Glutamatergic neuron (in vitro differentiated cells): Measurements from ENCODE around the gene POLR2J2. TPM values are rescaled to one million over a fixed set of nuclear protein-coding genes. Genes with fewer than 3 reads are reported as not detected.
"Not testable (repeated sequence)": the region's sequence is repeated elsewhere in the genome, so short reads cannot be mapped to it uniquely, and the experiment has no call there.

Source experiments
- DNase-seq: peaks from one replicate; pipeline ENCODE4 v3.0.0; 2022
- H3K27ac Mint-ChIP-seq: one replicate; pipeline ENCODE4 v1.8.0; 2020; ENCODE audit warnings: mild to moderate bottlenecking, mixed read lengths, inconsistent platforms; ENCODE audit not compliant: unreplicated experiment
- H3K27me3 Mint-ChIP-seq: one replicate; pipeline ENCODE4 v1.8.0; 2020; ENCODE audit warnings: mild to moderate bottlenecking, moderate library complexity, mixed read lengths, inconsistent platforms; ENCODE audit not compliant: unreplicated experiment
- H3K36me3 Mint-ChIP-seq: one replicate; pipeline ENCODE4 v1.8.0; 2020; ENCODE audit warnings: mild to moderate bottlenecking, mixed read lengths, inconsistent platforms; ENCODE audit not compliant: unreplicated experiment
- H3K4me1 Mint-ChIP-seq: one replicate; pipeline ENCODE4 v1.8.0; 2020; ENCODE audit warnings: mild to moderate bottlenecking, low read depth, mixed read lengths, inconsistent platforms; ENCODE audit not compliant: unreplicated experiment
- H3K4me3 Mint-ChIP-seq: one replicate; pipeline ENCODE4 v1.8.0; 2020; ENCODE audit warnings: mild to moderate bottlenecking, mixed read lengths, inconsistent platforms; ENCODE audit not compliant: unreplicated experiment
- H3K9me3 Mint-ChIP-seq: one replicate; pipeline ENCODE4 v1.8.0; 2020; ENCODE audit warnings: mild to moderate bottlenecking, moderate library complexity, mixed read lengths, inconsistent platforms; ENCODE audit not compliant: unreplicated experiment
- long read RNA-seq: library from polyadenylated mRNA; unstranded; transcript quantifications from one replicate; pipeline ENCODE4 v2.0.0, GENCODE V29; 2020; ENCODE audit not compliant: unreplicated experiment
- total RNA-seq: library from RNA; stranded (reverse); fragmentation: NEBNext Ultra II Directional; extraction: Animal tissue kit (Norgen Biotek cat#: 25700); gene quantifications from one replicate; pipeline ENCODE4 v1.2.1, GENCODE V29; 2021; ENCODE audit not compliant: unreplicated experiment

POLR2J2 gene
- 13.4 TPM for total RNA-seq
- long read RNA-seq: 0 reads

DNA sequence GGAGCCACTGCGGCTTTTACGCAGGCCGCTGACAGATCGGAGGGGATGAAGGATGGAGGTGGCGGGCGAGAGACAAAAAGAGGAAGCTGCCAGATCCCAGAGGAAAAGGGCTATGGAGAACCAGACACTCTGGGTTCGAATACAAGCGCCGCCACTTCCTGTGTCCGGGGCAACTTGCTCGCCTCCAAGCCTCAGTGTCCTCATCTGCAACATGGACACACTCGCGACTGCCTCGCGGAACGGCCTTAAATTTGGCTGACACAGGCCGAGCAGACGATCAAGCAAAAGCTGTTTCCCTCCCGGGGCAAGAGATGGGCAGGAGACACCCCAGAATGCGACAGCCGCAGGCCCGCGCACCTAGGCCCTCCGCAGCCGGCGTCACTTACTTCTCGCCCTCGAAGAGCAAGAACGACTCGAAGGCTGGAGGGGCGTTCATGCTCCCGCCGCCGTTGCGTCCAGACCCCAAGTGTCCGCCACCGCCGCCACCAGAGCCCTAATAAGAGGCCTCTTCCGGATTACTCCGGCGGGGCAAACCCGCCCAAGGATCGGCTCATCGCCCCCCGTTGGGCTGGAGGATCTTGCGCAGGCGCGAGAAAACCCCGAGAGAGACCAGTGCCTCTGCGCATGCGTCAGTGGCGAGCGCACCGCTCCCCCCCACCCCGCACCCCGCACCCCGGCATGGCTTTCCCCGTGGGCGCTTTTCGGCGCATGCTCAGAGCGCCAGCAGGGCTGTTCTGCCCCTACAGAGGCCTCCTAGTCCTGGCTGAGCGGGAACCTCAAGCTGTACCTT, at the start of gene POLR2J2:
TSS of gene POLR2J2 (minus strand) at position 498 of the 790 bp plus-strand sequence. CDS start at position 436, 62 bp downstream.
- DNase-seq, H3K4me1 Mint-ChIP-seq, H3K9me3 Mint-ChIP-seq, H3K27ac Mint-ChIP-seq, H3K36me3 Mint-ChIP-seq, H3K4me3 Mint-ChIP-seq, H3K27me3 Mint-ChIP-seq: not testable (repeated sequence)

DNA sequence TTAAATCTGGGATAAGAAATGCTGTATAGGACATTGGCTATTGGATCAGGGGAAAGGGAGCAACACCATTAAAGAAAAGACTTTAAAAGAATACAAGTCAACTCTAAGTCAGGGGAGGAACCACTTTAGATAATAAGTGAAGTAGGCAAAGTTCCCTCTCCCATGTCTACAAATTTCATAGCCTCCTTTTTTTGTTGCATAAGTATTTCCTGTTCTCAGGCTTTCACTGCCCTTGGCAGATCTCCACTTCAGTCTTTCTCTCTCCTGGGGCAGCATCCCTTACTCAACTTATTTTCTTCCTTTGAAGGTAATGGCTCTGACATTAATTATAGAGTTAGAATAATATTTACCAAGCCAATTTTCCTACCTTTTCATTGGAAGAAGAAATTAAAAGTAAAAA, 47.0 kb upstream of the POLR2J2 start:
- DNase-seq, H3K4me1 Mint-ChIP-seq, H3K4me3 Mint-ChIP-seq, H3K27ac Mint-ChIP-seq, H3K9me3 Mint-ChIP-seq, H3K27me3 Mint-ChIP-seq, H3K36me3 Mint-ChIP-seq: not testable (repeated sequence)

DNA sequence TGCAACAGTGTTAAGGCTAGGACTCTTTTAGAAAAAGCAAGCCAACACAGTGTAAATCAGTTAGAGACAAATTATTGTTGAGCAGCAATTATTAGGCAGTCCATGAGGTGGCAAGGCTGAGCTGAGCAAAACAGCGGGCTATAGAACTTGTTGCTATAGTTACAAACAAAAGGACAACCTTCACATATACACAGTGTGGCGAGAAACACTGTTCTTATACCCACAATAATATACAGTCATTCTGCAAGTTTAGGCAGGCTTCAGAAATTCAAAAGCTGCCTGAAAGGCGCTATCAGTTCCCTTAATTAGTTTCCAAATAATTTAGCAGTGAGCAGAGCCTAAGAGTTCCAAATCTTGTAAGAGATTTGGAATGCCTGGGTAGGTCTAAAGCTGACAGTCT, 44.3 kb upstream of the POLR2J2 start:
- not testable (repeated sequence) for H3K27me3 Mint-ChIP-seq, H3K27ac Mint-ChIP-seq

DNA sequence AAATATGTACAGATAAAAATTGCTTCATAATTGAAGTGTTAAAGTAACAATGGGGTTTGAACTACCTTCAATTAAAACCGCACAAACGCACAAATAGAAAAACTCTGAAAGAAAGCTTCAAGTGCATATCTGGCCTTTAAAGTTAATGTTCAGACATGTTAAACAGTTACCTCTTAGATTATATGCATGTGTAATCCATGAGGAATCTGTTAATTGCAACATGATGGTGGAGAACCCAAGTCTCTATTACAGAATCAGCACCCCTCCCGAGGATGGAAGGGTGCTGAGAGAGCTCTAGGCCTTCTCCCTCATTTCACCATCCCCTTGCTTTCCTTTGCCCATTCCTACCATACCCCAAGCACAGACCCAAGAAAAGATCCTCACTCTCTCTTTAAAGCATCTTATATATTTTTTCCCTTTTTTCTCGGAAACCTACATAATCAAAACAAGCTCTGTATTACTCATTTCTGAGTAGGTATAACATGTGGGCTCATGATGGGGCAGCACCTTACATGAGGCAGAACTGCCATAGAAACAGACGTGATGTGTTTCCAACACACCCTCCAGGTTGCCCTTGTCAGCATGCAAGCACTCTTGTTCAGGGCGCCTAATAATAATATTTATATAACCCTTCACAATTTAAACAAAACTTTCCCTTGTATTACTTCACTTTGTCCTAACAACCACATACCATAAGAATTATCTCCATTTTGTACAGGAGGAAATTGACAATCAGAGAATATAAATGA, 43.5 kb upstream of the POLR2J2 start:
- H3K36me3 Mint-ChIP-seq, DNase-seq, H3K27me3 Mint-ChIP-seq, H3K27ac Mint-ChIP-seq, H3K4me3 Mint-ChIP-seq, H3K4me1 Mint-ChIP-seq, H3K9me3 Mint-ChIP-seq: not testable (repeated sequence)

More for the DNA sequence above, 44.3 kb upstream of the POLR2J2 start:
- H3K9me3 Mint-ChIP-seq, H3K36me3 Mint-ChIP-seq, H3K4me3 Mint-ChIP-seq, H3K4me1 Mint-ChIP-seq, DNase-seq: not testable (repeated sequence)

DNA sequence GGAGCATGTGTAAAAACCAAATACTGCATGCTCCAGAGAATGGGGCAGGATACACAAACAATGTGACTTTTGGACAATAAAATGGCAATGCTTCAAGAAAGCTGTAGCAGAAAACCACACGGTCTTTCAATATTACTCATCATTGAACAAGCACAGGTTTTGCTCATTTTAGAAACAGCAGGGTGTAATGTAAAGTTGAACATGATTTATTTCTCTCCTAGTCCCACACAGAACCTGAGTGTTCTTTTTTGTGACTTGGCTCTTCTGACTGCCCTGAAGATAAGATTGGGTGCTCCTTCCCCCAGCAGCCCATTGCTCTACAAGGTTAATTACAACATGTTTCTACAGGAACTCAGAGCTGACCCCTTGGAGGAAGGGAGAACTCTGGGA, 42.2 kb upstream of the POLR2J2 start:
- not testable (repeated sequence) for H3K9me3 Mint-ChIP-seq, H3K4me3 Mint-ChIP-seq, H3K27ac Mint-ChIP-seq, H3K27me3 Mint-ChIP-seq, H3K4me1 Mint-ChIP-seq, DNase-seq, H3K36me3 Mint-ChIP-seq

DNA sequence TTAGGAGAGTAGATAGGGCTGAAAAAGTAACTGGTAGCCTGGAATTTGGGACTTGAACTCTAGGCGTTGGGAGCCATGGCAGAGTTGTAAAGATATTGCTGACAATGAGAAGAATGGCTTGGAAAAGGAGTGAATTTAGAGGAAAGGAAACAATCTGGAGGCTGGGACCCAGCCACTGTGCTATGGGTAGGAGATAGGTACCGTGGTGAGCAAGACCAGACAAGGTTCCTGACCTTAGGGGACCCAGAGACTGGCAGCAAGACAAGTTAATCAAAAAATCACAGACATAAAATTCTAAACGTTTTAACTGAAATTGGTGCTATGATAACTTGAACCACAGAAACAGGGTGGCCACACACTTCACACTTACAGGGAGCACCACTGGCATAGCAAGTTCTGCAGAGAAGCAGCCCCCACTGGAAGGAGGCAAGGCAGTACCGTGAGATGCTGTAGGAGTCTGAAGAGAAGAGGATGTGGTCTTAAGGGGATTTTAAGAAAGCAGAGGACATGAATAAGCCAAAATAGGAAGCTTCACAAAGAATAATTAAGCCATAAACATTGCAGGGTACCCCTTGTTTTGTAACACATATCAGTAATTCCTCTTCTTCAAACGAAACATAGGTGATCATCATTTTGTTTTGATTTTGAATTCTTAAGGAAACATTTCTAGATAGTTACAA, 41.7 kb upstream of the POLR2J2 start:
- not testable (repeated sequence) for H3K9me3 Mint-ChIP-seq, H3K4me1 Mint-ChIP-seq, H3K27ac Mint-ChIP-seq, H3K4me3 Mint-ChIP-seq, H3K36me3 Mint-ChIP-seq, DNase-seq, H3K27me3 Mint-ChIP-seq

DNA sequence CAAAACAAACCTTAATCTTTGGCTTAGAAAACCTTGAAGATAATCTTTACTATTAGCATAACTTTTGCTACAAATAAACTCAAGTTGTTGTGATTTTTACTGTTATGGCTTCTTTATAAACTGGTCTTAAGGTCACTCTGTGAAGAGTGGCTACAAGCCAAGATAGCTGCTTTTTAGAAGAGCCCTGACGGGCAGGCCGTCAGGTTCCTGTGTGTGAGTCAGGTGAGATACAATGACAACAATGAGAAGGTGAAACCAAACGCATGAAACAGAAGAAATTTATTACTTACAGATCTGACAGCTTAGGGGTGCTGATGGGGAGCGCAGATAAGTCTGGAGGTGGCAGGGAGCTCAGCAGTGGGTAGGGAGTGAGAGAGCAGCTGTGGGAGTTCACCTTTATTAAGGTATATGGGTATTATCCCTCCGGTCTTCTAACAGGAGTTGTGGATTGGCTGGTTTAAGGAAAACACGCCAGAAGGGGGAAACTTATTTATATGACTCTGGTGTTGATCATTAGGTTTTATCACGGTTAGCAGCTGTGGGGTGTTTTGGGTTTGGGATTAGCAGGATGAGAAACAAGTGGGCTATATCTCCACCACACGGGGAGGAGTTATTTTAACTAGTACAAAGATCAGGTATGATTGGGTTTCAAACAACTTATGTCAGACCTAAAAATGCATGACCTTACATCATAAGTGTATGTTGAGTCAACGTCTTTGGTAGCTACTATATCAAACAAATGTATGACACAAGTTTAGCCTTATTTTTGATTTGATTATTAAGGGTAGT, 27.7 kb upstream of the POLR2J2 start:
- DNase-seq, H3K36me3 Mint-ChIP-seq, H3K9me3 Mint-ChIP-seq, H3K4me3 Mint-ChIP-seq, H3K4me1 Mint-ChIP-seq, H3K27ac Mint-ChIP-seq, H3K27me3 Mint-ChIP-seq: not testable (repeated sequence)

DNA sequence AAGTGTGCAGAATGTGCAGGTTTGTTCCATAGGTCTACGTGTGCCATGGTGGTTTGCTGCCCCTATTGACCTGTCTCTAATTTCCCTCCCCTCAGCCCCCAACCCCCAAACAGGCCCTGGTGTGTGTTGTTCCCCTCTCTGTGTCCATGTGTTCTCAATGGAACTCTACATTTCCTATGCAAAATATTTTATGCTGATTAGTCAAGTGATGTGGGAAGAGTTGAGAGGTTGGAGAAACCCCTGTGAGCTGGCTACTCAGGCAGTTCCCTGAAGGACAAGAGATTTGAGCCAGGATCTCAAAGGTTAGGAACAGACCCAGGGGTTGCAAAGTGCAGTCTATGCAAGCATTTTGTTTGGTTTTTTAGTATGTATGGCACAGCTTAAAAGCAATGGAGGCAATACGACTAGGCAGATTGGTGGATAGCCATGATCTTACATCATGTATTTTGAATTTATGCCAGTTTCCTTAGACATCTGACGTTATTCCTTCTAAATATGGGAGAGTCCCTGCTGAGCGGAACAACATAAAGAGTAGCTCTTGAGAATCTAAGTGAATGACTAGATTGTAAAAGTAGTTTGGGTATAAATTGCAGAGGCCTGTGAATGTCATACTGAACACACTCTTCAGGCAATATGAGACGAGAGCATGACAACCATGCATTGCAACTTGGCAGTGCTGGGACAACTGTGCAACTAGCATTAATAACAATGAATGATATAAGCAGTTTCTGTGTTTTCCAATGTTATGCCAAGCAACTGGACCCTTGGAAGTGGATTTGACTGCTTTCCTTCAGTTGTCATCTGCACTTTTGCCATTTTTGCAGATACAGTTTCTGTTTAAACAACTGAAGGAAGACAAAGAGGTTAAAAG, 26.4 kb upstream of the POLR2J2 start:
- H3K36me3 Mint-ChIP-seq, H3K27me3 Mint-ChIP-seq, H3K27ac Mint-ChIP-seq, H3K9me3 Mint-ChIP-seq, DNase-seq, H3K4me1 Mint-ChIP-seq, H3K4me3 Mint-ChIP-seq: not testable (repeated sequence)

DNA sequence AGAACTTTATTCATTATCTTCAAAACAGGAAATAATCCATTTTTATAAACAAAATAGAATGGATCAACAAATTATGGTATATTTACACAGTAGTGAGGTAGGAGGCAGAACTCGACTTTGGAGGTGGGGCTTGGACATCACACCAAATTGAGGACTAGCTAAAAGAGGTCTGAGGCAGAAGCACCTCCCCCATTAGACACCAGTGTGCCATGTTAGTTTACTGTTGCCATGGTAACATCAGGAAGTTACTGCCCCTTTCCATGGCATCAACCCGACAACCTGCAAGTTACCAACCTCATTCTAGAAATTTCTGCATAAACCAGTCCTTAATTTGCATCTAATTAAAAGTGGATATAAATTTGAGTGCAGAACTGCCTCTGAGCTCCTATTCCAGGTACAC, 24.5 kb upstream of the POLR2J2 start:
- H3K4me3 Mint-ChIP-seq, H3K27me3 Mint-ChIP-seq, DNase-seq, H3K27ac Mint-ChIP-seq, H3K36me3 Mint-ChIP-seq, H3K4me1 Mint-ChIP-seq, H3K9me3 Mint-ChIP-seq: not testable (repeated sequence)

DNA sequence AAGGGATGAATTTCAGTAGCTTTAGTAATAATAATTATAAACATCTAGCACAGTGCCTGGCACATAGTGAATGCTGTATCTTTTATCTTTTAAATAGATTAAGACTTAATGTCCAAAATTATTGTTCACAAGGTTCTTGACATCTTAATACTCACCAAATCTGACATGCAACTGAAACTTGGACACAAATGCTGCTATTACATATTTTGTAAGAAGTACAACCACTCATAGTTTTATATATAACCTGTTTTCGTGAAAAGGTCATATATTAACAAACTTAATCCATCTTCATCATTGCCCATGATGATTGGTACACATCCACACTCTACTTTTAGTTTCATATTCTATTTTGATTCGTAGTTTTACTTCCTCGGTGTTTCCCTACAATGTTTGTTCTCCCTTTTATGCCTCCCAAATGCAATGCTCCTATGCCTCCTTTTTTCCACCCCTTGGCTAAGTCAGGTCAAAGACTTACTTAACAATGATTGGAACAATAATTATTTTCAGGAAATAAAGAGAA, 23.6 kb upstream of the POLR2J2 start:
- H3K4me3 Mint-ChIP-seq, H3K4me1 Mint-ChIP-seq, H3K27me3 Mint-ChIP-seq, H3K9me3 Mint-ChIP-seq, H3K27ac Mint-ChIP-seq, H3K36me3 Mint-ChIP-seq, DNase-seq: not testable (repeated sequence)

DNA sequence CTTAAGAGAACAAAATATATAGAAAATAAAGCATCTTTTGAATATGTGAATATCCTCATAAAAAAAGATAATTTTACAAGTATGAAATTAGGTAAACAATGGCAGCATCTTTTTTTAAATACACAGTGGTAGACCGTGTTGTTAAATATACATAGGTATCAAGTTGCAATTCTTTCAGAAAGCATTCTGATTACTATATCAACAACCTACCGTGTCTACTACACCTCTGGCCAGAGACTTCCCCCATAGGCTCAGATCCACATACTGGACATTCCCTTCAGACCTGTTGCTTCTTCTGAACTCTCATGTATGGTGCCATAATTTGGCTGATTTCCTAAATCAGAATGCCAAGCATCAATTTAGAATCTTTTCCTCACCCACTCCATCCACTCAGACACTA, 22.5 kb upstream of the POLR2J2 start:
- not testable (repeated sequence) for H3K9me3 Mint-ChIP-seq, H3K4me3 Mint-ChIP-seq, H3K36me3 Mint-ChIP-seq, H3K27me3 Mint-ChIP-seq, H3K4me1 Mint-ChIP-seq, DNase-seq, H3K27ac Mint-ChIP-seq
